GM18505 (cell line): ENCODE measurements around the gene SWI5.

Source experiments
- ATAC-seq: cut with Tn5 transposase; IDR thresholded peaks from one replicate; pipeline ENCODE4 v1.9.1; 2021; ENCODE audit not compliant: unreplicated experiment
- POLR2A ChIP-seq: IDR thresholded peaks from 4 replicates; pipeline ENCODE4 v1.6.1; 2011; ENCODE audit warnings: borderline replicate concordance; ENCODE audit not compliant: insufficient read depth, insufficient read length; ENCODE audit errors: extremely low read depth

SWI5 gene

DNA sequence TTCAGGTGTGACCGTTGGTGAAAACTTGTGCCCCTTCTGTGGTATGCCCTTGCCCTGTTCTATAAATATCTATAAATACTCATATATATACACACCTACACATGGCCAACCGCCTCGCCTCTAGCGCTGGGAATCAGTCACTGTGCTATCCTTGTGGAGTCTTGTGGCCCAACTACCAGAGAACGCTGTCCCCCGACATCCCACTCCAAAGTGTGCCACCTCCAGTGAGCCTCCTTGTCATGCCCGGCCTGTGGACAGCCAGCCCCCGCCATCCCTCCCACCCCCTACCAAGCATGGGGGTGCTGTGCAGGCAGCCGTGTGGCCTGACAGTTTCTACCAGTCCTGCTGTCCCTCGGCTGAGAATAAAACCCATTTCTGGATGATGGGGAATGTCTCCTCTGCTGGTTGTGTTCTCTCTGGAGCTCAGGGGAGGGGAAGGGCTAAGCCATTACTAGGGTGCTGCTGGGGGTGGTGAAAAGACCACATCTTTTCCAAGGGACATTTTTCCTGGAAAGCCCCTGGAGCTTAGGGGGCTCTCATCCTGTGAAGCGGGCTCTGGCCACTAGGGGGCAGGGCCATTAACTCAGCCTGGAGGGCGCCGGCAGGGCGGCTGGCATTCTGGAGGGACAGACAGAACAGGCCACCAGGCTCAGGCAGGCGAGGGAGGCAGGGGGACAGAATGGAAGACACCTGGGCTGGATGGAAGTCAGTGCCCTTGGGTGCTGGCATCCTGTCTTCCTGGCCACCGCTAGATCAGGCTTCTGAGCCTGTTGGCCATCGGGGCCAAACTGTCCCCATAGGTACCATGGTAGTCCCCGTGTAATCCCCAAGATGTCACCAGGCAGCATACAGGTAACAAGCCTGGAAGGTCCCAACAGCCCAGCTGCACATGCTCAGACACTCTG, 21.0 kb upstream of the SWI5 start:
- no peak for TF ChIP-seq POLR2A
- ATAC-seq: no peak

DNA sequence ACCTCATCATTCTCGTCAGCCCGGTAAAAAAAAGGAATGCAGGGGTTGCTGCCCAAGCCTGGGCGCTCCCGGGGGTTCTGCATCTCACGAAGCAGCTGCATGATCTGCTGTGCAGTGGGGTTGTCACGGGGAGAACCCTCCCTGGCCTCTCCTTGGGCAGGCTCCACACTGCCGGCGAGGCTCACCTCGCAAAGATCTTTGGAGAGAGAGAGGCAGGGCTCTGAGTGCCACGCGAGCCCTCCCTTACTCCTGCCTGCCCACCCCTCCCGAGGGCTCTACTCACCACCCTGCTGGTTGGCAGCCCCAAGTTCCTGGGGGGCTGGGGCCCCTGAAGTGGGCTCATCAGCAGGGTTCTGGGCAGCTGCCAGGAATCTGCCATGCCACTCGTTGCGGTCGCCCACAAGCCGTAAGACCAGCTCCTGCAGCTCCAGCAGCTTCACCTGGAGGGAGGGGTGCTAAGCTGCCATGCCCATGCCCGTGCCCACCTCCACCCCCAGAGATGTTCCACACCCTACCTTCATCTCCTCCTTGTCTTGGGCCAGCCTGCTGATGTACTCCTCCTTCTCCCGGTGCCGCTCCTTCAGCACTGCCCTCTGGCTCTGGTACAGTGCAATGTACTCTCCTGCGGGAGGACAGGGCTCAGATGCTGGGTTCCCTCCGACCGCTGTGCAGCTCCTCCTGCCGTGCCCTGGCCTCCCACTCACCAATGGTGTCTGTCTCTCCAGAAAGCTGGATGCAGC, 18.8 kb upstream of the SWI5 start:
- no peak for TF ChIP-seq POLR2A
- no peak for ATAC-seq

DNA sequence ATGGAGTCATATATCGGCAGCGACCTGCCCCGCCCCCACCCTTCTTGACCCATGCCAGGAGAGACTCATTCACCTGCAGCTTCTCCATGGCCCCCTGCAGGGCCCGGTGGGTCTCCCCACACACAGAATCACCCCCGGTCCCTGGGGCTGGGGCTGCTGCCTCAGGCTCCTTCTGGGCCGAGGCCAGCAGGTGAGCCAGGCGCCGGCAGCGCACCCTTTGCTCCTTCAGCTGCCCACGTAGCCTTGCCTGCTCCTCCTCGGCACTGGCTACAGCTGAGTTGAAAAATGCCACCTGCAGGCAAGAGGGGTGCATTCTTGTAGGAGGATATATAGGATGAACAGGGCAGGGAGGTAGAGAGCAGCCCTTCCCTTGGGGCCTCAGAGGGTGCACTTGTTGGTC, 18.2 kb upstream of the SWI5 start:
- TF ChIP-seq POLR2A: no peak
- ATAC-seq: no peak

DNA sequence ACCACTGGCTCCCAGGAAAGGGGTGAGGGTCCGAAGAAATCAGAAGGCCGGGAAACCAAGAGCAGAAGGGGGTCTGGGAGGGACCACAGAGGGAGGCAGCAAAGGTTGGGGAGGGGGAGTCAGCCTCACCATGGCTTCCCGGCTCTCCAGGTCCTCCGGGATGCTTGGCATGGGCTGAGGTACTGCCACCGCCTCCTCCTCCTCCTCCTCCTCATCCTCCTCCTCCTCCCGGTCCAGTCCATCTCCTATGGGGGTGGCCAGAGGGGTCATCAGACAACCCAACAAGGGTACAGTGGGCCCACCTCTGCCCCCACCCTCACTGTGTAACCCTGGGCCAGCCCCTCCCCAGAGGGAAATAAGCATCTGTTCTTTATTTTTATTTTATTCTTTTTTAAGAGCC, 17.8 kb upstream of the SWI5 start:
- TF ChIP-seq POLR2A: no peak
- no peak for ATAC-seq

DNA sequence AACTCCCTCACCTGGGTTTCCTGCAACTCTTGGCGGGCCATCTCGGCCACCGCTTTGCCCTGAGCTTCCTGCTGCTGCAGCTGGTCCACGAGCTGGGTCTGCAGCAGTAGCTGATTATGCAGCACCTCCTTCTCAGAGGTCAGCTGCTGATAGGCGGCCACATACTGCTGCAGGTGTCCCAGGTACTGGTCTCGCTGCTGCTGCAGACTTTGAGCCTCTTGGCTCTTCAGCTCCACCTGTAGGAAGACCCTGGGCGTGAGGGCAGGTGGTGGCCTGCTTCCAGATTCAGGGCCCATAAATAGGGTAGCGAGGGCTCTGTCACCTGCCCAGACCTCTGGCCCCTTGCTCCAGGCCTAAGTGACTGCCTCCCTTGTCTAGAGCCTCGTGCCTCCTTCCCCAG, 16.9 kb upstream of the SWI5 start:
- ATAC-seq: no peak
- no peak for TF ChIP-seq POLR2A

DNA sequence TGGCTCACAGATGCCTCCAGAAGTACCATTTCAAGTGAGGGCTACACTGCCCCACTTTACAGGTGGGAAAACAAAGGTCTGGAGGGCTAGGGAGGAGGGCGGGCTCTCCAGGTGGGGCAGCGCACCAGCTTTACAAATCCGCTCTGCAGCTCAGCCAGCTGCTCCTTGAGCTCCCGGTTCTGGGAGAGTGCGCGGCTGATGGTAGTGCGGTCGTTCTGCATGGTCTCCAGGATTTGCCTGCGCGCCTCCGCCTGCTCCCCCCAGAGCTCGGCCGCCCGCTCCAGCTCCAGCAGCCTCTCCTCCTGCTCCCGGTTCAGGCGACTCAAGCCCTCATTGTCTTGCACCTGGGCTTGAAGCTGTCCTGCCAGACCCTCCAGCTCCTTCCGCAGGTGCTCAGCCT, 15.7 kb upstream of the SWI5 start:
- no peak for TF ChIP-seq POLR2A
- ATAC-seq: no peak

DNA sequence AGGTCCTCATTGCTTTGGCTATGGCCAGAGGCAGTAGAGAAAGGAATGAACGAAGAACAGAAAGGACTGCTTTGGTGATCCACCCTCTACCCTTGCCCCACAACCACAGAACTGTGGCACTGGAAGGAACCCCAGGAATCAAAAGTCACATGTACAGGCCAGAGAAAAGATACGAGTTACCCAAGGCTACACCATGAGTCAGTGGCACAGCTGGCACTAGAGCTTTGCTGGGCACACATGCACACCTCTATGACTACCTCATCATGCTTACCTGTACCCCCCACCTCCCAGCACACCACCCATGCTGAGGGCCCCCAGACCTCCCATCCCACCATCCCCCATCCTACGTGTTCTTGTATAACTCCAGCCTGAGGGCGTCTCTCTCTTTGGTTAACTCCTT, 13.4 kb upstream of the SWI5 start:
- ATAC-seq: no peak
- TF ChIP-seq POLR2A: no peak

DNA sequence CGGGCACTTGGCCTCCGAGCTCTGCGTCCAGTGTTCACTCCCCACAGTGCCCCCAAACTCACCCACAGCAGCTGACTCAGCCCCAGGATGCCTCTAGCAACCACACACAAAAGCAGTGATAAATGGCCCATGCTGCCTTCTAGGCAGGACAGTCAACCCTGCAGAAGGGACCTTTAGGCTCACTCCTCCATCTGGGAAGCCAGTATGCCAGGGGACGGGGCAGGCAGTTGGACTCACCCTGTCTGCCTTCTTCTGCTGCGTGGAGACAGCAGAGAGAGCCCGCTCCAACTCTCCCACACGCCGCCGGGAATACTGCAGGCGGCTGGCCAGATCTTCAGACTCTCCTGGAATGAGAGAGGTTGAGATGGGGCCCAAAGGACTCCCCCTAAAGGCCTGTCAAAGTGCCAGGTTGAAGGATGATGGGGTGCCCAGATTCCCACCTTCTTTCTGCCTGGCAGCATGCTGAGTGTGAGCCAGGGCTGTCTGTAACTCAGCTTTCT, 10.7 kb upstream of the SWI5 start:
- TF ChIP-seq POLR2A: no peak
- no peak for ATAC-seq

DNA sequence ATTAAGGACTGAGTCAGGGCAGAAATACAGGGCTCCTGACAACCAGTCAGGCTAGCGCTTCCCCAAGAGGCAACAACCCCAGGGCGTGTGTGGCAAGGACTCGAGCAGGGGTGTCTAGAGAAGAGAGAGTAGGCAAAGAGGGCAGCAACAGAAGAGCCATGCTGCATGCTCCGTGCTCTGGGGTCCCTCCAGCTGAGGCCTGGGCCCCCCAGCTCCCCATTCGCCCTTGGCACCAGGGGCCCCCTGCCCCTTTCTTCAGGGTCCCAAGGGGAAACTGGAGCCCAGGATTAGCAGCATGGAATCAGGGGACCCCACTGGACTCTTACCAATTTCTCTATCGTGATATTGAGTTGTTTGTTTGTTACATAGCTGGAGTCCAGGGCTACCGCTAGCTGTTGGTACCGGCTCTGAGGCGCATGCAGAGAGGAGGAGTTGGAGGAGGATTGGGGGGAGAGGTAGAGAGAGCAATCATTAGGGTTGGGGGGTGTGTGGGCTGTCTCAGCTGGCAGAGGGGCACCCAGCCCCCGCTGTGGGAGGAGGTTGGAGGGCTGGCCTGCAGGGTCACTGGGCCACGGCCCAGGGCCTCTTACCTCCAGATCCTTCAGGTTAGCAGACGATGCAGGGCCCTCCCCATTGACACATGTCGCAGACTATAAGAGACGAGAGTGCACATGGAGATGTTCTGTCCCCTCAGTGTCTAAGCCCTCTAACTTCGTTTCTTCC, 9.0 kb upstream of the SWI5 start:
- no peak for ATAC-seq

DNA sequence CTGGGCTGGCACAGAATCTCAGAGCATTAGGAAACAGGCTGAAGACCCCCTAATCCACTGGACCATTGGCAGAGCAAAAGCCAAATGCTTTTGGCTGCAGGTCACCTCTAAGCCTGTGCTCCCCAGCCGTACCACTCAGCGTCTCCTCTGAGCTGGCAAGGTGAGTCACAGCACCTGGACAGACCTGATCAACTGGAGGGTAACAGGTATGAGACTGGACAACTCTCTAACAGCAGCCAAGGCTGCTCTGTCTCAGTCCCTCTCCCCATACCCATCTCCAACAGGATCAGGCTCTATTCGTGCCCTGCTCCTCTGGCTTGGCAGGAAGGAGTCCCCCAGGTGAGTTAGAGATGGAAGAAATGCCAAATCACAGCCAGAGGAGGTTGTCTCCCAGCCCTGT, 5.0 kb upstream of the SWI5 start:
- no peak for ATAC-seq
- TF ChIP-seq POLR2A: no peak

More for the DNA sequence above, 9.0 kb upstream of the SWI5 start:
- TF ChIP-seq POLR2A: no peak

DNA sequence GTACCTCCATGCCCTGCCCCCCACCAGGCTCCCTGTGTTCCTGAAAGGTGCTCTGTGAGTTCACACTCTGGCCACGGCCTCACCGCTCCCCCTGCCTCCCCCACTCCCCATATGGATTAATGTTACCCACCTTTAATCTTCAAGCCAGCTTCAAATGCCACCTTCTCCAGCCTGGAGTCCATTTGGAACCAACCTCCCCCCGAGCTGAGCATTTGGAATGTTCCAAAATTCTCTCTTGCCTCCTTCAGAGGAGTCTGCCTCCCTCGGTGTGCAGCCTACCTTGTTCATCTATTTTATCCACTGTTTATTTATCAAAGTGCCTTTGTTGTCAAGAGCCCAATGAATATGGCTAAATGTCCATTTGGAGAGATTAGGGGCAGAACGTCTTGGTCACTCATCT, 4.6 kb upstream of the SWI5 start:
- TF ChIP-seq POLR2A: no peak
- ATAC-seq: no peak

DNA sequence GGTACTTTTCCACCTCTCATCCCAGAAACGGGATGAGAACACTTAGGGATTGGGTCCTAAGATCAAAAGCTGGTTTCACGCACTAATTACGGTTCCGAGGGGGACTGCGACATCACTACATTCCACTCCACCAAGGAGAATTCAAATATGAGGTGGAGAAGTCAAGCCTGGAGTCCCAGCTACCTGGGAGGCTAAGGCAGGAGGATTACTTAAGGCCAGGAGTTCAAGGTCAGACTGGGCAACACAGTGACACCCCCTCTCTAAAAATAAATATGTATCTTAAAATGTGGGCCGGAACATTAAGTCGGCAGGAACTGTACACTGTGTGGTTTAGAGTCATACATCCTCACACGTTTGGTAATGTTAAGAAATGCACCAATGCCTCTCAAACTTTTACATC, 1.8 kb upstream of the SWI5 start:
- TF ChIP-seq POLR2A: no peak
- ATAC-seq: no peak
